ENCODE data around the gene HAUS6.

GRCh38 chr9:19033015-19033414 is 69.7 kb downstream of the HAUS6 start, which contains the start of gene SAXO1:
- no peak for TF ChIP-seq POLR2AphosphoS5 (IDR thresholded peaks at IDR 0.05)
- TF ChIP-seq, protein P1, sequence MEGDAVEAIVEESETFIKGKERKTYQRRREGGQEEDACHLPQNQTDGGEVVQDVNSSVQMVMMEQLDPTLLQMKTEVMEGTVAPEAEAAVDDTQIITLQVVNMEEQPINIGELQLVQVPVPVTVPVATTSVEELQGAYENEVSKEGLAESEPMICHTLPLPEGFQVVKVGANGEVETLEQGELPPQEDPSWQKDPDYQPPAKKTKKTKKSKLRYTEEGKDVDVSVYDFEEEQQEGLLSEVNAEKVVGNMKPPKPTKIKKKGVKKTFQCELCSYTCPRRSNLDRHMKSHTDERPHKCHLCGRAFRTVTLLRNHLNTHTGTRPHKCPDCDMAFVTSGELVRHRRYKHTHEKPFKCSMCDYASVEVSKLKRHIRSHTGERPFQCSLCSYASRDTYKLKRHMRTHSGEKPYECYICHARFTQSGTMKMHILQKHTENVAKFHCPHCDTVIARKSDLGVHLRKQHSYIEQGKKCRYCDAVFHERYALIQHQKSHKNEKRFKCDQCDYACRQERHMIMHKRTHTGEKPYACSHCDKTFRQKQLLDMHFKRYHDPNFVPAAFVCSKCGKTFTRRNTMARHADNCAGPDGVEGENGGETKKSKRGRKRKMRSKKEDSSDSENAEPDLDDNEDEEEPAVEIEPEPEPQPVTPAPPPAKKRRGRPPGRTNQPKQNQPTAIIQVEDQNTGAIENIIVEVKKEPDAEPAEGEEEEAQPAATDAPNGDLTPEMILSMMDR (IDR thresholded peaks at IDR 0.05): no peak
